ENCODE measurements around the gene GNG8. TPM values are rescaled to one million over a fixed set of nuclear protein-coding genes. Genes with fewer than 3 reads are reported as not detected.

Gene GNG8
- total RNA-seq, 1 donor from 2014 or later, result not detected

DNA sequence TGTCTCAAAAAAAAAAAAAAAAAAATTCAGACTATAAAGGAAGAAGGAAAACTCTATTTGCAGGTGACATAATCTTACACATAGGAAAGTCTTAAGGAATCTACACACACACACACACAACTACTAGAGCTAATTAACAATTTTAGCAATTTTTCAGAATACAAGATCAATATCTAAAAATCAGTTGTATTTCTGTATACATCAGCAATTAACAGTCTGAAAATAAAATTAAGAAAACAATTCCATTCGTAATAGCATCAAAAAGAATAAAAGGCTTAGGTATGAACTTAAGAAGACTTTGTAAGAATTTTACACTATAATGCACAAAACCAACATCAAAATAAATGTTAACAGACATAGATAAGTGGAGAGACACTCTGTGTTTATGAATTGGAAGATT lies 50.5 kb downstream of the GNG8 start:
- ATAC-seq, result no peak
- no peak for DNase-seq (ENCODE audit: missing footprints)
- intact Hi-C loops (cut with DNase I), result no loop called here

Other genes with a start within 250 kb of the GNG8 start
- 28.9 TPM for gene CCDC8, start 222.6 kb downstream of the GNG8 start, total RNA-seq
- not detected for gene PNMA8C, start 207.3 kb downstream of the GNG8 start, total RNA-seq
- 7.6 TPM for gene PNMA8A, start 164.6 kb downstream of the GNG8 start, total RNA-seq
- gene PNMA8B, start 140.3 kb downstream of the GNG8 start, total RNA-seq, result 0.68 TPM
- 378 TPM for gene CALM3, start 34.9 kb downstream of the GNG8 start, total RNA-seq
- 3.8 TPM for gene PTGIR, start 11.1 kb downstream of the GNG8 start, total RNA-seq
- gene DACT3, start 25.0 kb upstream of the GNG8 start, total RNA-seq, result 14.1 TPM
- gene PRKD2, start 80.9 kb upstream of the GNG8 start, total RNA-seq, result 9.6 TPM
- gene FKRP, start 109.9 kb upstream of the GNG8 start, total RNA-seq, result 16.2 TPM
- 51.4 TPM for gene STRN4, start 110.2 kb upstream of the GNG8 start, total RNA-seq
- 10.1 TPM for gene SLC1A5, start 152.4 kb upstream of the GNG8 start, total RNA-seq
- gene AP2S1, start 214.6 kb upstream of the GNG8 start, total RNA-seq, result 94.7 TPM
- gene ARHGAP35, start 224.8 kb upstream of the GNG8 start, total RNA-seq, result 64.4 TPM